ENCODE data around the gene CAPS2. TPM values are rescaled to one million over a fixed set of nuclear protein-coding genes. Genes with fewer than 3 reads are reported as not detected.
A peak's percentile ranks its signal among the peaks of the same experiment; 100 is the strongest.
"Not testable (repeated sequence)": the region's sequence is repeated elsewhere in the genome, so short reads cannot be mapped to it uniquely, and the experiment has no call there.

CAPS2 gene
- total RNA-seq (2014; rRNA removed; shearing (Covaris generic)) = 2.8 and 4.0 TPM in 2 replicates

DNA sequence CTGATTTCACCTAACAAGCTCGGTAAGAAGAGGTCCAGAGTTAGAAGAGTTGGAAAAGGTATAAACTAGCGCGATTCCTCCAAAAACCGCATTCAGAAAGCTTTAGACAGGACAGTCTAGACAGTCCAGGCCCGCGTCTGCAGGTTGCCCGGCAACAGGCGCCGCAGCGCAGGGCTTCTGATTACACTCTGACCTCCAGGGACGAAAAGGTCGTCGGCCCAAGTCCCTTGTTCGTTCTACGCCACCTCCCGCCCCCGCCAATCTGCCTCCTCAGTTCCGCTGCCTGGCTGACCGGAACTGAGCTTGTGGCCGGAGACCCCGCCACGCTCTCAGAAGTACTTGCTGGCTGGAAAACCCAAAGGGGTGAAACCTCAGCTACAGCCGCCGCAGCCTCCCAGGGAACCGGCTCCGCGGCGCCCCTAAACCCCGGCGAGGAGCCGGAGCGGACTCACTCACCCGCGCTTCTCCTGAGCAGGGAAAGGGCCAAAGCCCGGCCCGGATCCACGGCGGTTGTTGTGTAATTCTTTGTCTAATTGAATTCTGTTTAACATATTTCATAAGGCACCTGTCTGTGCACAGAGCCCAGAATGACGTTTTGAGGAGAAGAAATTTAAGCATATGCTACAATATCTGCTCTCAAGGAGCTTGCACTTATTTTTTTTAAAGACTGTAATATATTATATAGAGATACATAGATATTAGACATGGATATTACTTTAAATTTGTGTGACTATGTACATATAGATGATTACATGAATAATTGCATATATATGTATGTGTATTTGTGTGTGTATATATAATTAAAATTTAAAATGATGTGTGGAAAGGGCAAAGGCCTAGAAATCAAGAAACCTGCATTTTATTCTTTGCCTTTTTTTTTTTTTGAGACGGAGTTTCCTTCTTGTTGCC is at the start of gene CAPS2:
Gene CAPS2, minus strand, starts transcription at position 407 of the 909 bp plus-strand sequence. CDS start 3,826 bp downstream, outside the sequence.
- peak; percentile 84 for DNase-seq (ENCODE audit: low spot score)

DNA sequence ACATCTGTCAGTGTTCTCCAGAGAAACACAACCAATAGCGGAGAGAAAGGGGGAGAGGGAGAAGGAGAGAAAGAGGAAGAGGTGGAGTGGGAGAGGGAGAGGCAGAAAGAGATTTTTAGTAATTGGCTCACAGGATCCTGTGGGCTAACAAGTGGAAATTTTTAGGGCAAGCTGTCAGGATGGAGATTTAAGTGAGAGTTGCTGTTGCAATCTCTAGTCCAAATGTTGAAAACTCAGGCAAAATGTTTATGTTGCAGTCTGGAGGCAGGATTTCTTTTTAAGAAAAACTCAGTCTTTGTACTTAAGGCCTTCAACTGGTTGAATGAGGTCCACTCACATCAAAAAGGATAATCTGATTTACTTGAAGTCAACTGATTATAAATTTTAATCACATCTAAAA is 48.2 kb upstream of the CAPS2 start:
- DNase-seq (ENCODE audit: low spot score) = no peak

DNA sequence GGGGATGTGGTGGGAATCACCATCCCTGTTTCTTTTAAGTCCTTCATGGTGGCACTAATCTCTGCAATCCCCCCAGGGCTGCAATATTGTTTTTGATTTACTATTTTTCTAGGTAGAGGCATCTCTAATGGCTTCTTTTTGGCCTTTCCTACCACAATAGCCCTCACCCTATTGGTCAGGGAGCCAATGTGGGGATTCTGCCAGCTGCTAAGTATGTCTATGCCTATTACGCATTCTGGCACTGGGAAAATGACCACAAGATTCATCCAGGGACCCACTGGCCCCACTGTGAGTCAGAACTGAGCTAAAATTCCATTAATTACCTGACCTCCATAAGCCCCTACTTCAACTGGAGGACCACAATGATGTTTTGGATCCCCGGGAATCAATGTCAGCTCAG is 44.8 kb upstream of the CAPS2 start:
- no peak for DNase-seq (ENCODE audit: low spot score)

DNA sequence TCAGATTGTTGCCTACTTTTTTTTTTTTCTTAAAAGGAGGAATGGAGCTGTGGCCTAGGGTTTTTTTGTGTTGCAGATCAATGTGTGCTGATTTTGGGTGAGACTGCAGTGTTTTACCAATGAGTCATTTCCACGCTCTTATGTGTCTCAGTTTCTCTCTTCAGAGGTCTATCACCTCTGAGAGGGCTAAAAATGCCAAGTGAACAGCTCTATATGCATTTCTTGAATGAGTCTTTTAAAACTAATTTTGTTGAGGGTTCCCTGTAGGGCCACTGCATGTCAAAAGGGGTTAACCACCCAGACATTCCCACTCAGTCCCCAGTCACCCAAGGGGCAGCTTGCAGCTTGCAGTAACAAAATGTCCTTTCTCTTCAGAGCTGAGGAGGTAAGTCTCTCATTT is 36.5 kb upstream of the CAPS2 start:
- DNase-seq (ENCODE audit: low spot score) = no peak

DNA sequence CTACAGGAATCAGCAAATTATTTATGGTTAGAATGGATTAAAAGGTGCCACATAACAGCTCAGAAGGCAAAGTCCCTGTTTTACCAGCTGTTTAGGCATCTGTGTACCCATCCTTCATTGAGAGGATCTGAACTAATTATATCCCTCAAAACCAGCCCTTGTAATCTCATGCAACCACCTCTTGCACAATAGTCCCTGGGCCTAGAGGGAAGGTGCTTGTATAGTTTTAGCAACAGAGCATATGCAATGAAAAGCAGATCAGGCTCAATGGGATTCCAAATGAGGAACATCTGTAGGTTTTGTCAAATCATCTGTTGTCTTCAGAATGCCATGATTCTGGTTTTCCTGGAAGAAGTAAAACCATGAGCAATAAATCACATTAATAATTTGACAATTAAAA is 34.8 kb upstream of the CAPS2 start:
- DNase-seq (ENCODE audit: low spot score) = no peak

DNA sequence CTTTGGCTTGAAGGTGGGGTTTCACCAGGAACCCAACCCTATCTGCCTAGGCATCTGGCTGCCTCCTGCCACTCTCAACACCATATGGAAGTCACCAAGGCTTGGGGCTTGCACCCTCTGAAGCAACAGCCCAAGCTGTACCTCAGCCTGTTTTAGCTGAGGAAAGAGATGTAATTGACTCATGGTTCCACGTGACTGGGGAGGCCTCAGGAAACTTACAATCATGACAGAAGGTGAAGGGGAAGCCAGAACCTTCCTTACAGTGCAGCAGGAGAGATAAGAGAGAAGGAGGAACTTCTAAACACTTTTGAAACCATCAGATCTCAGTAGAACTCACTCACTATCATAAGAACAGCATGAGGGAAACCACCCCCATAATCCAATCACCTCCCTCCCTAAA is 31.3 kb upstream of the CAPS2 start:
- no peak for DNase-seq (ENCODE audit: low spot score)

DNA sequence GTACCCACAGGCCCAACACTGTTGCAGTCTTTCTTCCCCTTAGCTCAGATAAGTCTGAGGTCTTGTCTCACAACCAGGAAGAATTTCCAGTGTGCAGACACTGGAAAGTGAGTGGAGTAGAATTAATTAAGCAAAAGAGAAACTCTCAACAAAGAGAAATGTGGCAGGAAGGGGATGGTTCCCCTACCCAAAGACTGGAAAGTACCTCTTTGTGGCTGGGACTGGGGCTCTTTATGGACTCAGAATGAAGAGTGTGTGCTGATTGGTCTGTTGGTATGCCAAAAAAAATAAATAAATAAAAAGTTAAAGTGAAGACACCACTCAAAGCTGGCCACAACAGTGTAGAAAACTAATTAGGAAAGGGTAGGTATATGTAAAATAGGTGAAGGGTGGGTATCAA is 30.8 kb upstream of the CAPS2 start:
- DNase-seq (ENCODE audit: low spot score) = no peak

DNA sequence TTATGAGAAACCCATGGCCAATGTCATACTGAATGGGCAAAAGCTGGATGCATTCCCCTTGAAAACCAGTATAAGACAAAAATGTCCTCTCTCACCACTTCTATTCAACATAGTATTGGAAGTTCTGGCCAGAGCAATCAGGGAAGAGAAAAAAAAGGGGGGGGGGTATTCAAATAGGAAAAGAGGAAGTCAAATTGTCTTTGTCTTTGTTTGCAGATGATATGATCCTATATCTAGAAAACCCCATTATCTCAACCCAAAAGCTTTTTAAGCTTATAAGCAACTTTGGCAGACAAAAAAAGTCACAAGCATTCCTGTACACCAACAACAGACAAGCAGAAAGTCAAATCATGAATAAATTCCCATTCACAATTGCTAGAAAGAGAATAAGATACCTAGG is 23.9 kb upstream of the CAPS2 start:
- no peak for DNase-seq (ENCODE audit: low spot score)

DNA sequence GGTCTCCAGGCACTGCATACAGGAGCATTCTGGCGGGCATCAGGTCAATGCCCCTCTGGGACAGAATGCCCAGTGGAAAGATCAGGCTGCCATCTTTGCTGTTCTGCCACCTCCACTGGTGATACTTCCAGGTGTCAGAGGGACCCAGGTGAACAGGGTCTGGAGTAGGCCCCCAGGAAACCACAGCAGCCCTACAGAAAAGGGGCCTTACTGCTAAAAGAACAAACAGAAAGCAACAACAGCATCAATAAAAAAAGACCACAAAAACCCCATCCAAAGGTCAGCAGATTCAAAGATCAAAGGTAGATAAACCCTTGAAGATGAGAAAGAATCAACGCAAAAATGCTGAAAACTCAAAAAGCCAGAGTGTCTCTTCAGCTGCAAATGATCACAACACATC is 20.3 kb upstream of the CAPS2 start:
- no peak for DNase-seq (ENCODE audit: low spot score)

DNA sequence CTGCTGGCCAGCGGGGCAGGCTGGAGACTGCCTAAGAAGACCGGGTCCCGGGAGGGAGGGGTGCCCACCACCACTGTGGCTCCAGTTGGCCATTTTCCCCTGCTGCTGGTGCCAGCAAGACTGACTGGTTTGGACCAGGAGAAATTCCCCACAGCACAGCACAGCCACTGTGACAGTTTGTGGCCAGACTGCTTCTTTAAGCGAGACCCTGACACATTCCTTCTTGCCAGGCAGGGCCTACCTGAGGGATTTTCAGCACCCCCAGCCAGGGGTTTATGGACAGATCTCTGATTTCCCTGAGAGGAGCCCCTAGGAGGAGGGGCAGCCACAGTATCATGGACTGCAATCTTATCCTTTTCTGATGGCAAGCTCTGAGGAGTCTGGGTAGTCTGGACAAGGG is 19.8 kb upstream of the CAPS2 start:
- no peak for DNase-seq (ENCODE audit: low spot score)

DNA sequence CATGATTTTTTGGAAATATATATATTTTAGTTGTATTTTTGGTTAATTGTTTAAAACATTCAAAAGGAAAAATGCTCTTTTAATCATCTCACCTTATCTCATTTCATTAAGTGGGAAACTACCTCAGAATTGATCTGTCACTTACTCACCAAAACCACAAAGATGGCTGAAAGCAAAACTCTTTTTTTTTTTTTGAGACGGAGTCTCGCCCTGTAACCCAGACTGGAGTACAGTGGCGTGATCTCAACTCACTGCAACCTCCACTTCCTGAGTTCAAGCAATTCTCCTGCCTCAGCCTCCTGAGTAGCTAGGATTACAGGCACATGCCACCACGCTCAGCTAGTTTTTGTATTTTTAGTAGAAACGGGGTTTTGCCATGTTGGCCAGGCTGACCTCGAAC is 16.1 kb upstream of the CAPS2 start:
- not testable (repeated sequence) for DNase-seq (ENCODE audit: low spot score)

DNA sequence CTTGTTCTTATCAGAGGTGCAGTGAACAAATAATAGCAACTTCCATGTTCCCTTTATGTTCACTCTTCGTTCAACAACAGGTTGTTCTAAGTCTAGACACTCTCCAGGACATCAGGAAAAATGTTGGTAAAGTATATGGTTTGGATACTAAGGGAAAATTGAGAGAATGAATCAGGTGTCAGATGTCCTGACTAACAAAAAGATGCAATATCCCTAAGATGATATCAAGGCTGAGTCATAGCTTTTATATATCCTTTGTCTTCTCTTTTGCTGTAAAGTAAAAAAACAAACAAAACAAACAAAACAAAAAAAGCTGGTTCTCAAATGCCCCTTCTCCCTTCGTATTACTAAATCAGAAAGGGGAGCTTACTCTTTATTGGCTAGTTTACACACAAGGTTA is 15.4 kb upstream of the CAPS2 start:
- no peak for DNase-seq (ENCODE audit: low spot score)

DNA sequence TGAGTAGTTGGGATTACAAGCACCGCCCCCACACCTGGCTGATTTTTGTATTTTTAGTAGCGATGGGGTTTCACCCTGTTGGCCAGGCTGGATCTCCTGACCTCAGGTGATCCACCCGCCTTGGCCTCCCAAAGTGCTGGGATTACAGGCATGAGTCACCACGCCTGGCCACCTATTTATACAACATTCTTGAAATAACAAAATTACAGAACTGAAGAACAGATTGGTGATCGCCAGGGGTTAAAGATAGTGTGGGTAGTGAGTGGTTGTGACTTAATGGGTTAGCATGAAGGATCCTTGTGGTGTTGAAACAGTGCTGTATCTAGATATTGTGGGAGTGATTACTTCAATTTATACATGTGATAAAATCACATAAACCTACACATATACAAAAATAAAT is 11.7 kb upstream of the CAPS2 start:
- DNase-seq (ENCODE audit: low spot score) = no peak

DNA sequence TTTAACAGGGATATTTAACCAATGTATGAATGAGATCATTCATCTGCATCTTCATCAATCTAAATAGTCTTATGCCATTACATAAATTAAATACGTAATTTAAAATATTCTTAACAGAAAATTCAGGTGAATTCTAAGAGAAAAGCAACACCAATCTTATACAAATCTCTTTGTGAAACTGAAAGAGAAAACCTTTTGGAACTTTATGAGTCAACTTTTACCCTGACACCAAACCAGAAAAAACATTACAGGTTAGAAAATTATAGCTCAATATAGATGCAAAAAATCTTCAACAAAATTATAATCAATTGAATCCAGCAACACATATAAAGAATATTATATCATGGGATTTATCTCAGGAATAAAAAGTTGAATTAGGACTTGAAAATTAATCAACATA is 7.8 kb upstream of the CAPS2 start:
- no peak for DNase-seq (ENCODE audit: low spot score)

DNA sequence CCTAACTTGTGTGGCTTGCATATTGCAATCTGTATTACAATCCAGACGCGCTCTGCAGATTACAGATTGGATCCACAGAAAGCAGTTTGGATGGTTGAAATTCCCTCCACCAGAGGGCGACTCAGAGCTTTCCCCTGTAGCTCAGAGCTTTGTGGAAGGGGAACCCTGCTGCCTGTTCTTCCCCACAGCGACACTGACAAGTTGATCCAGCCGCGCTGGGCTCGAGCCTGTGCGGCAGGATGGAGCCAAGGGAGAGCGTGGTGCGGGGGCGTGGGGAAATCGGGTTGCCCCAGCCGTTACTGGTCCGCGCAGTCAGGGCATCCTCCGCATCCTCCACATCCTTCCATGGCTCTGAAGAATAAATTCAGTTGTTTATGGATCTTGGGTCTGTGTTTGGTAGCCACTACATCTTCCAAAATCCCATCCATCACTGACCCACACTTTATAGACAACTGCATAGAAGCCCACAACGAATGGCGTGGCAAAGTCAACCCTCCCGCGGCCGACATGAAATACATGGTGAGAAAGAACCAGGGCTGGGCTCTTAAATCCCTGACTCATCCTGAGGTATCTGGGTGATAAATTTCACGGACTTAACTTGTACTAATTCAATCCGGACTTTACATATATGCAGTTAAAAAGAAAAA is 4.4 kb upstream of the CAPS2 start, which contains the start of gene GLIPR1L1:
Gene GLIPR1L1, plus strand, starts transcription at position 287 of the 647 bp plus-strand sequence. Its CDS starts 59 bp downstream, at position 346.
- DNase-seq (ENCODE audit: low spot score) = peak; percentile 56

DNA sequence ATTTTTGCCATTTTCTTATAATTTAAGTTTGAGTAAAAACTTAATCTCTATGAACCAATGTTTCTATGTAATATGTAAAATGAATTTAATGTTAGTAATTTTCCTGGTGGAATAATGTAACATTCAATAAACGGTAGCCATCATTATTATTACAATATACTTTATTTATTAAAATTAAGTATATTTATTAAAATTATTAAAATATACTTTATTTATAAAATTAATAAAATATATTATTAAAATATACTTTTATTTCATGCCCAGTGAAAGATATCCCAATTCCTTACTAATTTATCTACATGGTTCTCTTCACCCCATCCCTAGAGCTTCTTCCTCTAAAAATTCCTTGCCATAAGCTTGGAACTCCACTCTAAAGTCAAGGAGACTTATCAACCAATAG is 2.5 kb downstream of the CAPS2 start:
- no peak for DNase-seq (ENCODE audit: low spot score)

DNA sequence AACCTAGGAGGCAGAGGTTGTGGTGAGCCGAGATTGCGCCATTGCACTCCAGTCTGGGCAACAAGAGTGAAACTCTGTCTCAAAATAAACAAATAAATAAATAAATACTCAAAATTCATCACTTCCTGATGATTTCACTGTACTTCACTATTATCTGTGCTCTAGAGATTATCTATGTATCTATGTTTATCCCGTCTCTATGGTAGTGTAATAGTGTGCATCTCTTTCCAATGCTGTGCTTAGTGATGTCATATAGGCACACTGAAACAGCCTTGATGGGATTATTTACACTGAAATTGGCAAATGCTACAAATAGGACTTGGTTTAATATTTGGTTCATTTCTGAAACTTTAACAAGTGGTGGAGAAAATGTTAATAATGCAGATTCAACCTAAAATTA is 6.5 kb downstream of the CAPS2 start:
- no peak for DNase-seq (ENCODE audit: low spot score)

DNA sequence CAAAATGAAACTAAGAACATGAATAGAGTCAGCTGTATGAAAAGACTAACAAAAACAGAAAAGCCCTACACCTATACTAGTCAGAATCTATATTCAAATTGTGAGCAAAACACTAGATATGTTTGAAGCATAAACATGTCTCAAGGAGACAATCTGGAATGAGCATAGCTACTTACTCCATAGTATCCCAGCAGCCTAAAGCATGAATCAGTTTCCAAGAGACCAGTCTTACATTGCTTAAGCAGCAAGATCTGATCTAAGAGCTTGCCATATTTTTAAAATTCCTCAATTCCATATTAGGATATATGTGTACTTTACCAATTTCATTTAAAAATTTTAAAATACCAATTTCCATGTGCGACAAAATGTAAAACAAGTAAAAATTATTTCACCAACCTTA is 7.7 kb downstream of the CAPS2 start:
- no peak for DNase-seq (ENCODE audit: low spot score)

DNA sequence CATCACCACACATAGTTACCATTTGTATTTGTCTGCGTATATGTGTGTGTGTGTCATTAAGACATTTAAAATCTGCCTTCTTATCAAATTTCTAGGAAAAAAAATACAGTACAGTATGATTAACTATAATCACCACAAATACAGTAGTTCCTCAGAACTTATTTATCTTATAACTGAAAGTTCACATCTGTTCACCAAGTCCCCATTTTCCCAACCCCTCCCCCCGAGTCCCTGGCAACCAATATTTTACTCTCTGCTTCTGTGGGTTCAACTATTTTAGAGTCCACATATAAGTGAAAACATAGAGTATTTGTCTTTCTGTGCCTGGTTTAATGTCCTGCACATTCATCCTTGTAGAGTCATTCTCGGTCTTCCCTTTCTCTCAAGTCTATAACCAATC is 12.3 kb downstream of the CAPS2 start:
- no peak for DNase-seq (ENCODE audit: low spot score)

DNA sequence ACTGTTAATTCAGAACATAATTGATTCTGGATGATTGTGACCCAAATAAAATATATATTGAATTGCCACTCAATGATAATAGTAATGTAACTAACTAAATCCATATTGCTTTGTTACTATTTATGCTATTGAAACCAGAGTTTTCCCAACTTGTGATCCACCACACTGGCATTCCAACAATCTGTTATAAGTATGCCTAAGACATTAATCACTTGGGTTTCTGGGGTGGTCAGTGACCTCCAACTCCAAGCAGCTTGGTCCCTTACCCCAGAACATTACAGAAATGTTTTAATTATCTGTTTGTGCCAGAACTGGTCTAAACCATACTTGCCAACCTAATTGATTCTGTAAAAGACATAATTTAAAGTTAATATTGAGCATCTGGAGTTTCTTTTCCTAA is 14.6 kb downstream of the CAPS2 start:
- DNase-seq (ENCODE audit: low spot score) = no peak

DNA sequence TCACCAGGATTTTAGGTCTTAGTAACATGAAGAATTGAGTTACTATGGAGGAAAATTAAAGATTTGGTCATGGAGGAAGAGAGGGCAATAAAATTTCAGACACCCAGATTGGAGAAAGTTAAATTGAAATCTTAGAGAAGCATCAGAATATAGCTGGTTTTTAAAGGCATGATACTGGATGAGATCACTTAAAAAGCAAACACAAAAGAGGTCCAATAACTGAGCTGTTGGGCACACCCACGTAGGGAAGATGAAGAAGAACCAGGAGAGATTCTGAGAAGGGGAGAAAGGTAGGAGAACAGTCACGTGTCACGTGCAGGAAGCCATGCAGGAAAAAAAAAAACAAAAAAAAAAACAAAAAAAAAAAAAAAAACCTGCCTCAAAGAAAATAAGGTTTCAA is 18.8 kb downstream of the CAPS2 start:
- DNase-seq (ENCODE audit: low spot score) = no peak

DNA sequence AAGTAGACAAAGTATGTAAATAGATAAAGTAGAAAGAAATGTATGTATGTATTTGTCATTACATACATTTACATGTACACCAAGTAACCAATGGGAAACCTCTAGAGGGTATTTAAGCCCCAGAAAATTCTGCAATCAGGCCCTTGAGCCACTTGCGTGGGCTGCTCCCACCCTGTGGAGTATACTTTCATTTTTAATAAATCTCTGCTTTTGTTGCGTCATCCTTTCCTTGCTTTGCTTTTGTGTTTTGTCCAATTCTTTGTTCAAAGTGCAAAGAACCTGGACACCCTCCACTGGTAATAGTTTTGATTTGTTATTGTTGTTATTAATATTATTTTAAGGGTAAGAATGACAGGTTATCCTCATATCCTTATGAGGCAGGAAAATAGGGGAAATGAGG is 21.8 kb downstream of the CAPS2 start:
- DNase-seq (ENCODE audit: low spot score) = no peak
